Measurements from ENCODE around the gene LY6G6C. TPM values are rescaled to one million over a fixed set of nuclear protein-coding genes. Genes with fewer than 3 reads are reported as not detected.
A peak's percentile ranks its signal among the peaks of the same experiment; 100 is the strongest.

The LY6G6C gene
- total and polyA plus RNA-seq, 2 experiments from 2014 or later = not detected

DNA sequence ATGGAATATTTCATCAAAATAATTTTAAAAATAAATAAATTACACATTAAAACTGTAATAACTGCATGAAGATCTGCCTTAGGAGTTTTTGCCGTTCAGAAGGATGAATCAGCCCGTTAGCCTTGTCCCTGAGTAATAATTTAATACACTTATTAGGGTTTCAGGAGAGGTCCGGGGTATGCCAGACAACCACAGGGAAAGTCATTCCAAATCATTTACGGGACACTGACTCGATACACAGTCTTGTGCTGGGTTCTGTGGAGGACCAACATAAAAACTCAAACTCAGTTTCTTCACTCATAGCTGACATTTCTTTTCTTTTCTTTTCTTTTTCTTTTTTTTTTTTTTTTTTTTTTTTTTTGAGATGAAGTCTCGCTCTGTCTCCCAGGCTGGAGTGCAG is 15.6 kb downstream of the LY6G6C start (continued):
- TF ChIP-seq NANOG (IDR thresholded peaks at IDR 0.05; ENCODE audit: borderline replicate concordance) (no peak), JUNB (IDR thresholded peaks at IDR 0.05; ENCODE audit: unreplicated experiment) (no peak), POLR2AphosphoS5 (IDR thresholded peaks at IDR 0.05; ENCODE audit: low read depth) (no peak)

DNA sequence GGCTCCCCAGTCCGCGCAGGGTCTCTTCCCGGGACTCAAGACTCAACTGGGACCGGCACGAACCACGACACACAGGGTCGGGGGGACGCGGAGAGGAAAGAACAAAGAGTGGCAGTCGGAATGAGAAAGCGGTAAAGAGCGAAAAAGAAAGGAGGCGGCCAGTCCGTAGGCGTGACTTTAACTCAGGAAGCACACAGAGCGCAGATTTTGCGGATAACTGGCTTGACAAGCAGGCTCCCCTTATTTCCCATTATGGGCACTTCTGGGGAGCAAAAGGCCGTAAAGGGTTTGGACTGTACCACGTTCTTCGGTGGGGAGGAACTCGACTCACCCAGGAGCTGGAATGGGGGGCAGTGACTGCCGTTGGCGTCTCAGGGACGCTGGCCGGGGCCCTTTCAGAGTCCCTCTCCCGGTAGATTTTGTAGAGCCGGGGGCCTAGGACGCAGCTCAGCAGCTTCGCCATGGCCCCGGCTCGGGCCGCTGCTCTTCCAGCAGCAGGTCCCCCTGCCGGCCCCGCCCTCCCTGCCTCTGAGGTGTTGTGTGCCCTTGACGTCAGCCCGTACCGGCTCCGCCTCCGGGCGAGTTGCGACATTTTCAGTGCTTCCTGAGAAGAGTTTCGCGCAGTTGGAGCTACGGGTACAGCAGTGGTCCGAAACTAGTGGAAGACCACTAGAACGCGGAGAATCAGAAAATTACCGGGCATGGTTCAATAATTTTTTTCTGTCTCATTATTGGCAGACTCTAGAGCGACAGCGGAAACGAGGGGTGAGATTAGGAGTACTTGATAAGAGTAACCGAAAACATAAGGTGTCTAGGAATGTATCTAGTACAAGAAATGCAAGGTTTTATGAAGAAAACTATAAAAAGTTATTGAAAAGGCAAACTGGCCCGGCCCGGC is 18.5 kb downstream of the LY6G6C start, which contains the start of gene ABHD16A:
ABHD16A (minus strand) TSS at position 506 of the 898 bp plus-strand sequence; CDS start at position 463, 43 bp downstream.
- peak within 1 kb of the TSS; percentile 90 for H2AFZ ChIP-seq
- ATAC-seq (peak; percentile 95), DNase-seq (ENCODE audit: low spot score) (peak; percentile 99)
- peaks cover 14% of the 10 kb centered on the region for H3K79me2 ChIP-seq (replicated peaks; ENCODE audit: insufficient read depth)
- H3K36me3 ChIP-seq (ENCODE audit: insufficient read depth) = no peaks in the 10 kb centered on the region
- peaks cover 5% of the 10 kb centered on the region; the same call in 1 of the 2 replicates for H3K4me1 ChIP-seq (ENCODE audit: insufficient read depth)
- peak within 1 kb of the TSS; percentile 86 for H3K4me2 ChIP-seq
- H3K4me3 ChIP-seq = peak within 1 kb of the TSS; percentile 80
- peaks cover 10% of the 10 kb centered on the region for H3K4me1 Mint-ChIP-seq
- H3K27me3 Mint-ChIP-seq (ENCODE audit: insufficient read depth, low read depth, poor library complexity) = peaks cover 11% of the 10 kb centered on the region
- peak within 1 kb of the TSS; percentile 89 for H3K27ac ChIP-seq (ENCODE audit: low read depth)
- H3K36me3 Mint-ChIP-seq (ENCODE audit: low read depth) = peaks cover 4% of the 10 kb centered on the region; the same call in 2 of the 3 replicates
- H3K4me3 Mint-ChIP-seq = peak within 1 kb of the TSS; percentile 96
- H3K27me3 ChIP-seq (ENCODE audit: insufficient read depth) = no peaks in the 10 kb centered on the region
- no peaks in the 10 kb centered on the region for H3K9me2 ChIP-seq (ENCODE audit: insufficient read depth)
- no peaks in the 10 kb centered on the region for H3K9me3 Mint-ChIP-seq
- TF ChIP-seq CREB1 (CRISPR knock-in tag; IDR thresholded peaks at IDR 0.05; ENCODE audit: low read depth) = peak; percentile 88
- TF ChIP-seq STAT1 (IDR thresholded peaks at IDR 0.05; ENCODE audit: unreplicated experiment) = no peak
- TF ChIP-seq, protein P1, sequence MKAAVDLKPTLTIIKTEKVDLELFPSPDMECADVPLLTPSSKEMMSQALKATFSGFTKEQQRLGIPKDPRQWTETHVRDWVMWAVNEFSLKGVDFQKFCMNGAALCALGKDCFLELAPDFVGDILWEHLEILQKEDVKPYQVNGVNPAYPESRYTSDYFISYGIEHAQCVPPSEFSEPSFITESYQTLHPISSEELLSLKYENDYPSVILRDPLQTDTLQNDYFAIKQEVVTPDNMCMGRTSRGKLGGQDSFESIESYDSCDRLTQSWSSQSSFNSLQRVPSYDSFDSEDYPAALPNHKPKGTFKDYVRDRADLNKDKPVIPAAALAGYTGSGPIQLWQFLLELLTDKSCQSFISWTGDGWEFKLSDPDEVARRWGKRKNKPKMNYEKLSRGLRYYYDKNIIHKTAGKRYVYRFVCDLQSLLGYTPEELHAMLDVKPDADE (IDR thresholded peaks at IDR 0.05) = peak; percentile 63; the same call in 1 of the 2 replicates
- TF ChIP-seq POLR2AphosphoS5 (IDR thresholded peaks at IDR 0.05; ENCODE audit: low read depth) = peak; percentile 85
- H3K27ac Mint-ChIP-seq = peak within 1 kb of the TSS; percentile 95
- H4K20me1 ChIP-seq (replicated peaks; ENCODE audit: insufficient read depth) = peaks cover 3% of the 10 kb centered on the region; the same call in 1 of the 2 replicates
- peaks cover 3% of the 10 kb centered on the region; the same call in 1 of the 2 replicates for H3F3A ChIP-seq (replicated peaks; ENCODE audit: low read depth)

DNA sequence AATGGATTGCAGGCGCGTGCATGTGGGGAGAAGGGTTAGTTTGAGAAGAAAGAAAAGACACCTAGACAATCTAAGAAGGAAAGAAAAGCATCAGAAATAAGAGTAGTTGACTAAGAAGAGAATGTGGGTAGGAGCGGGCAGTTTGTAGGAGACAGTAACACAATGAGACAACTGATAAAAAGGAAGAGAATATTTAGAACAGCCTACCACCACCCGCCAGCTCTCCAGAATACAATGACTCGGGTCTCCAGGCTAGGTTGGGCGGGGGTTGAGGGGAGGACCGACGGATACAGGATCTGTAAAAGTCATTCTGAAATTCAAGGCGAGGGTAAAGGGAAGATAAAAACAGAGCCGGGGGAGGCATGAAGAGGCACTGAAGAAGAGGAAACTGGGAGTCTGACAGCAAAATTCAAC is 19.1 kb downstream of the LY6G6C start:
- Histone ChIP-seq H3K79me2 (replicated peaks; ENCODE audit: insufficient read depth) (peaks cover 14% of the 10 kb centered on the region), H3K4me2 (peak overlapping the region; percentile 86), H2AFZ (peak overlapping the region; percentile 80), H4K20me1 (replicated peaks; ENCODE audit: insufficient read depth) (peaks cover 3% of the 10 kb centered on the region; the same call in 1 of the 2 replicates), H3K36me3 (ENCODE audit: insufficient read depth) (no peaks in the 10 kb centered on the region), H3K4me3 (peak overlapping the region; percentile 80), H3K9me2 (ENCODE audit: insufficient read depth) (no peaks in the 10 kb centered on the region), H3K27ac (ENCODE audit: low read depth) (peak overlapping the region; percentile 89; the same call in 1 of the 2 replicates), H3F3A (replicated peaks; ENCODE audit: low read depth) (peaks cover 3% of the 10 kb centered on the region; the same call in 1 of the 2 replicates), H3K27me3 (ENCODE audit: insufficient read depth) (no peaks in the 10 kb centered on the region), H3K4me1 (ENCODE audit: insufficient read depth) (peaks cover 5% of the 10 kb centered on the region; the same call in 1 of the 2 replicates)
- H3K4me3 Mint-ChIP-seq = peak overlapping the region; percentile 96
- H3K36me3 Mint-ChIP-seq (ENCODE audit: low read depth) = peaks cover 8% of the 10 kb centered on the region; the same call in 2 of the 3 replicates
- peak; percentile 41 for ATAC-seq
- DNase-seq (ENCODE audit: low spot score) = no peak
- peaks cover 10% of the 10 kb centered on the region for H3K27me3 Mint-ChIP-seq (ENCODE audit: insufficient read depth, low read depth, poor library complexity)
- H3K9me3 Mint-ChIP-seq = no peaks in the 10 kb centered on the region
- peak overlapping the region; percentile 95 for H3K27ac Mint-ChIP-seq
- peaks cover 10% of the 10 kb centered on the region for H3K4me1 Mint-ChIP-seq
- TF ChIP-seq, protein P2, sequence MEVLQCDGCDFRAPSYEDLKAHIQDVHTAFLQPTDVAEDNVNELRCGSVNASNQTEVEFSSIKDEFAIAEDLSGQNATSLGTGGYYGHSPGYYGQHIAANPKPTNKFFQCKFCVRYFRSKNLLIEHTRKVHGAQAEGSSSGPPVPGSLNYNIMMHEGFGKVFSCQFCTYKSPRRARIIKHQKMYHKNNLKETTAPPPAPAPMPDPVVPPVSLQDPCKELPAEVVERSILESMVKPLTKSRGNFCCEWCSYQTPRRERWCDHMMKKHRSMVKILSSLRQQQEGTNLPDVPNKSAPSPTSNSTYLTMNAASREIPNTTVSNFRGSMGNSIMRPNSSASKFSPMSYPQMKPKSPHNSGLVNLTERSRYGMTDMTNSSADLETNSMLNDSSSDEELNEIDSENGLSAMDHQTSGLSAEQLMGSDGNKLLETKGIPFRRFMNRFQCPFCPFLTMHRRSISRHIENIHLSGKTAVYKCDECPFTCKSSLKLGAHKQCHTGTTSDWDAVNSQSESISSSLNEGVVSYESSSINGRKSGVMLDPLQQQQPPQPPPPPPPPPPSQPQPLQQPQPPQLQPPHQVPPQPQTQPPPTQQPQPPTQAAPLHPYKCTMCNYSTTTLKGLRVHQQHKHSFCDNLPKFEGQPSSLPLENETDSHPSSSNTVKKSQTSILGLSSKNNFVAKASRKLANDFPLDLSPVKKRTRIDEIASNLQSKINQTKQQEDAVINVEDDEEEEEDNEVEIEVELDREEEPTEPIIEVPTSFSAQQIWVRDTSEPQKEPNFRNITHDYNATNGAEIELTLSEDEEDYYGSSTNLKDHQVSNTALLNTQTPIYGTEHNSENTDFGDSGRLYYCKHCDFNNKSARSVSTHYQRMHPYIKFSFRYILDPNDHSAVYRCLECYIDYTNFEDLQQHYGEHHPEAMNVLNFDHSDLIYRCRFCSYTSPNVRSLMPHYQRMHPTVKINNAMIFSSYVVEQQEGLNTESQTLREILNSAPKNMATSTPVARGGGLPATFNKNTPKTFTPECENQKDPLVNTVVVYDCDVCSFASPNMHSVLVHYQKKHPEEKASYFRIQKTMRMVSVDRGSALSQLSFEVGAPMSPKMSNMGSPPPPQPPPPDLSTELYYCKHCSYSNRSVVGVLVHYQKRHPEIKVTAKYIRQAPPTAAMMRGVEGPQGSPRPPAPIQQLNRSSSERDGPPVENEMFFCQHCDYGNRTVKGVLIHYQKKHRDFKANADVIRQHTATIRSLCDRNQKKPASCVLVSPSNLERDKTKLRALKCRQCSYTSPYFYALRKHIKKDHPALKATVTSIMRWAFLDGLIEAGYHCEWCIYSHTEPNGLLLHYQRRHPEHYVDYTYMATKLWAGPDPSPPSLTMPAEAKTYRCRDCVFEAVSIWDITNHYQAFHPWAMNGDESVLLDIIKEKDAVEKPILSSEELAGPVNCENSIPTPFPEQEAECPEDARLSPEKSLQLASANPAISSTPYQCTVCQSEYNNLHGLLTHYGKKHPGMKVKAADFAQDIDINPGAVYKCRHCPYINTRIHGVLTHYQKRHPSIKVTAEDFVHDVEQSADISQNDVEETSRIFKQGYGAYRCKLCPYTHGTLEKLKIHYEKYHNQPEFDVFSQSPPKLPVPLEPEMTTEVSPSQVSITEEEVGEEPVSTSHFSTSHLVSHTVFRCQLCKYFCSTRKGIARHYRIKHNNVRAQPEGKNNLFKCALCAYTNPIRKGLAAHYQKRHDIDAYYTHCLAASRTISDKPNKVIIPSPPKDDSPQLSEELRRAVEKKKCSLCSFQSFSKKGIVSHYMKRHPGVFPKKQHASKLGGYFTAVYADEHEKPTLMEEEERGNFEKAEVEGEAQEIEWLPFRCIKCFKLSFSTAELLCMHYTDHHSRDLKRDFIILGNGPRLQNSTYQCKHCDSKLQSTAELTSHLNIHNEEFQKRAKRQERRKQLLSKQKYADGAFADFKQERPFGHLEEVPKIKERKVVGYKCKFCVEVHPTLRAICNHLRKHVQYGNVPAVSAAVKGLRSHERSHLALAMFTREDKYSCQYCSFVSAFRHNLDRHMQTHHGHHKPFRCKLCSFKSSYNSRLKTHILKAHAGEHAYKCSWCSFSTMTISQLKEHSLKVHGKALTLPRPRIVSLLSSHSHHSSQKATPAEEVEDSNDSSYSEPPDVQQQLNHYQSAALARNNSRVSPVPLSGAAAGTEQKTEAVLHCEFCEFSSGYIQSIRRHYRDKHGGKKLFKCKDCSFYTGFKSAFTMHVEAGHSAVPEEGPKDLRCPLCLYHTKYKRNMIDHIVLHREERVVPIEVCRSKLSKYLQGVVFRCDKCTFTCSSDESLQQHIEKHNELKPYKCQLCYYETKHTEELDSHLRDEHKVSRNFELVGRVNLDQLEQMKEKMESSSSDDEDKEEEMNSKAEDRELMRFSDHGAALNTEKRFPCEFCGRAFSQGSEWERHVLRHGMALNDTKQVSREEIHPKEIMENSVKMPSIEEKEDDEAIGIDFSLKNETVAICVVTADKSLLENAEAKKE (CRISPR knock-in tag; IDR thresholded peaks at IDR 0.05) = no peak
- no peak for TF ChIP-seq JUNB (IDR thresholded peaks at IDR 0.05; ENCODE audit: unreplicated experiment)
